ENCODE results near the gene GFOD1.

Gene GFOD1

DNA sequence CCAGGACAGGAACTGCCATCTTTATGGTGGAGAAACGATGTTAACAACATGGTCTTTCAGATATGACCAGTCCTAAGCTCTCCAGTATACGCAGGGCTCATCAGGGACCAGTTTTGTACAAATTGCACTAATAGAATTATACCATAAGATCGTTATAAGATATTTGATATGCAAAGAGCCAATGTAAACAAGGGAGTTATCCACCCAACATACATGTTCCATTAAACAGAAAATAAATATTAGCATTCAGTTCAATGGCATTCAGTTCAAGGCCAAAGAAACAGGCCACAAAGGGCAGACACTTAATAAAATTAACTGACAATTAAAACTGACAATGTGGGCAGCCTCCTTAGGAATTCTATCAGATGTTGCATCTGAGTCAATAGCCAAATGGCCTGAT, 2.6 kb downstream of the GFOD1 start:
- DNase-seq = no peak

DNA sequence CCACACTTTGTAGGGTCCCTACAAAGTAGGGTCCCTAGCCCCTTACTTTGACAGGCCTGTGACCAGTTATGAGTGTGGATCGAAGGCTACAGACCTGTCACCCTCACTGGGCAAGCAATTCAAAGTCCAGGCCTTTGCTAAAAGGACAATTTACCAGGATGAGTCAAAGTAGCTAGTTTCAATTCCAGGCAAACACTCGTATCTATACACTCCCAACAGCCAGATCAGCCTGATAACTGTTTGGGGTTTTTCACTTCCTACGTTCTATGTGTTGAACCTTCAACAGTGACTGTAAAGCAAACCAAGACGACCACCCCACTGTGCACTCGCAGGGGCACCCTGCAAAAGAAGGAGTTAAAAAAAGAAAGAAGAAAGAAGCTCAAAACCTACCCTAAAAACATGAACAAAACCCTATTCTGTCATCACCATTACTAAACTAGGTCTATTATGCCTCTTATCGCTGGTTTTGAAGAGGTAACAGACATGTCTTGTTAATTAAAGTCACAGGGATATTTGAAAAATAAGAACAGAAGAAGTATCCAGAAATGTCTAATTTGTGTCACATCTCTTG, 3.2 kb downstream of the GFOD1 start:
- DNase-seq = no peak

DNA sequence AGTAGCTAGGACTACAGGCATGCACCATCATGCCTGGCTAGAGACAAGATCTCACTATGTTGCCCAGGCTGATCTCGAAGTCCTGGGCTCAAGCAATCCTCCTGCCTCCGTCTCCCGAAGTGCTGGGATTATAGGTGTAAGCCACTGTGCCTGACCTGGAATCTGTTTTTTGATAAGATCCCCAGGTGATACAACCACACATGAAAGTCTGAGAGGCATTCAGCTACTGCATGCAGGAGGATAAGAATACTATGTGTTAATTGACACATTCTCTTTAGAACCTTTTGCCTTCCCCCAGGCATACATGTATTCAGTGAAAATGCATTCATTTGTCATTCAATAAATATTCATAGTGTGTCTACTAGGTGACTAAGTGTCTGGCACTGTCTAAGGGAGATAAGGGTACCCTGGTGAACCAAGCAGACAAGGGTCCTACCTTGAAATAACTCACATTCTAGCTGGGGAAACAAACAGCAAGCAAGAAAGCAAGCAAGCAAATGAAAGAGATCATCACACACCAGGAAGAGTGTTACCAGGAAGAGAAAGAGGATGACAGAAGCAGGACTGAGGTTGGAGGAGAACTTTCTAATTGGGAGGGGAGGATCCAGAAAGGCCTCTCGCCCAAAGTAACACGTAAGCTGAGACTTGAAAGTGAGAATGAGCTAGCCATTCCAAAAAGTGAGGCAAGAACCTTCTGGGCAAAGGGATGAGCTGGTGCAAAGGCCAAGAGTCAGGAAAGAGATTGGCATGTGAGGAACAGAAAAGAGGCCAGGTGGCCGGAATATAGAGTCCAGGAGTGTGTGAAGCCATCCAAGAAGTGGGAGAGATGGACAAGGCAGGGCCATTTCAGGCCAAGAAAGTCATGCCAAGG, 6.5 kb downstream of the GFOD1 start:
- no peak for DNase-seq

DNA sequence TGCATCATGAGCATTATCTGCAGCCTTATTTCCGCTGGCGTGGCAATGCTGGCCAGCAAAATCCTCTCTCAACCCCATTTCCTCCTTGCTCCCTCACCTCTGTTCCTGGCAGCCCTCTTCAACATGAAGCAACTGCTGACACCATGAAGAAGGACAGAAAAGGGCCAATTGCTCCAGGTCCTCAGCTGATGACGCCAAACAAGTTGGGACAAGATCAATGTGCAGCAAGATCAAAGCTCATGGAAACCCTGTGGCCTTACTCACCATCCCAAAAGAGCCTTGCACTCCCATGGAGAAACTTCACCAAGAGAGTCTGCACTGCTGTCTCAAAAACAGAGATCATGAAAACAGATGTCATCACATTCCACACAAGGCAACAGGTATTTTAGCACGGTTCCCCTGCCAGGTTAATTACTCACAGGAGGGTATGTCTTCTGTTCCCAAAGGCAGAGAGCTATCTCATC, 7.4 kb downstream of the GFOD1 start:
- DNase-seq = no peak

DNA sequence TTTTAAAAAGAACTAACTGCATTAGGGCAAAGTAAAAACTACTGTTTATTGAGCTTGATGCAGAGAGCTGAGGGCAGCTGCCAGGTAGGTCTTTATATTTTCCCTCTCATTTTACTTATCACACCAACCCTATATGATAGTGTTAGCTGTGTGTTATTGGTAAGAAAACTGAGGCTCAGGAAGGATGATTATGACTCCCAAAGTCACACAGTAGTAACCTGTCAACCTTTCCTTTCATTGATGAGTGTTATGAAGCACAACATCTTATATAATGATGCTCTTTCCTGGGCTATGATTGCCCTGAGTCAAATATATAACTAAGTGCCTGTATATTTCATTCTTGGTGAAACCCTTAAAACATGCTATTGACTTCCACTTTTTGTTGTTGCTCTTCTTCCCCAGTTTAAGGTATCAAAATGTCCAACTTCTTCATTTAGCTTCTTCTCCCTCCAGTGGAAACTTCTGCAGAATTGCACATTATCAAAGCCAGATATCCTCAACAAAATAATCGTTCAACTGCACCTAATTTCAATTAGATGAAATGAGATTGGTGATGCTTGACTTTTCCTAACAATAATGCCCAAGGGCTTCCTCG, 8.1 kb downstream of the GFOD1 start:
- no peak for DNase-seq

DNA sequence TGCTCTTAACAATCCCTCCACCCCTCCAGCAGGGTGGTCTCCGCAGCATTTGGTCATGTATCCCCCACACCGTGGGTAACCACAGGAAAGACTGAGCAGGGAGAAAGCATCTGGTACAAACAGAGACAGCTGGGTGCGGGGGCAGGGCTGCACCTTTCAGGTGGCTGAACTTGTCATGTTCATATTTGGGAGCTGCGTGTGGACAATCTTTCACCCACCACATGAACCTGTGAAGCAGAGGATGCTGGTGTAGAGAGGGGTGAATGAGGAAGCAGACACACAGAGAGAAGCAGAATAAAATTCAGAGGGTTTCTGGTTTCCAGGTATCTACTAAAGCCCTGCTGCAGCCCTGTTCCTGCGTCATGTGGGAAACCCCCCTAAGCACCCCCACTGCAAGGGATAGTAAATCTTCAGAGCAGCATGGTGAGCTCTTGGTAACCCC, 8.9 kb downstream of the GFOD1 start:
- no peak for DNase-seq

DNA sequence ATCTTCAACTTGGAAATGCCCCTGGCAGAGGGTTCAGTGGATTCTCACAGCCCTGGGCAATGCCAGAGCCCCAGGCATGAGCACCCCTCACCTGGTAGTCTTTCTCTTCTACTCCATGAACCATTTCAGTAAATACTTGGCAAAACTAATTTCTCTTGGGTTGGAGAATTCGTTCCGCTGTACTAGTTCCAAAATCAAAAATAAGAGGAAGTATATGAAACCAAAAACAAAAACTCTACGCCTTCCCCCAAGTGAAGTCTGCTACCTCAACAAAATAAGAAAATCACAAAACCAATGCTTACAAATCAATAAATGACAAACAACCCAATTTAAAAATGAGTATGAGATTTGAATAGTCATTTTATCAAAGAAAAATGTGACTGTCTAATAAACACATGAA, 12.6 kb downstream of the GFOD1 start:
- no peak for DNase-seq

DNA sequence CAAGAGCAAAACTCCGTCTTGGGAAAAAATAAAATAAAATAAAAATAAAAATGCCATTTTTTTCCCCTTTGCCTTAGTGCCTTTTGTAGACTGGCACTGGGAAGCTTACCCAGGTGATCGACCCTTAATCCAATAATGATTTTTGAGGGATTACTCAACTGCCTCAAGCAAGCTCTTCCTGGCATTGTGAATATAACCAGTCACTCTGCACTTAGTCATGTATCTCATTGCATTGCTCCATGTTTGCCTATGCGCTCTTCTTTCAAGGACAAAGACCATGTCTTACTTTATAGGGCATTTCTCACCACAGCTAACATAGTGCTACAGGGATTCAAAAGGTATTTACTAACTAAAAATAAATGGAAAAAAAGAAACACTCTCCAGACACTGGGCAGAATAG, 13.0 kb downstream of the GFOD1 start:
- DNase-seq = no peak

DNA sequence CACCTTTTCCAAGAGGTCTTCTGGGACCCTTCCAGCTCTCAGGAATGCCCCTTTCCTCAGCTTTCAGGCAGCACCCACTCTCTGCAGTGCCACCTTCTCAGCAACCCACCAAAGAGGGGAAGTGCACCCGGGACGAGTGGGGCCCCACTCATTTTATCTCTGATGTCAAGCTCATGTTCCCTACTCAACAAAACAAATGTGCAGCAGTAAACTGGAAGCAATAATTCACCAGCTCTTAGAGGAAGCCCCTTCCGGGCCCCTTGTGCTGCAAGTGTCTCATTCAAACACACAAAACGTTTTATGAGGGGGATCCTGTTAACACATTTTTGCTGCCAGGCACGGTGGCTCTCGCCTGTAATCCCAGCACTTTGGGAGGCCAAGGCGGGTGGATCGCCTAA, 13.6 kb downstream of the GFOD1 start:
- DNase-seq = no peak

DNA sequence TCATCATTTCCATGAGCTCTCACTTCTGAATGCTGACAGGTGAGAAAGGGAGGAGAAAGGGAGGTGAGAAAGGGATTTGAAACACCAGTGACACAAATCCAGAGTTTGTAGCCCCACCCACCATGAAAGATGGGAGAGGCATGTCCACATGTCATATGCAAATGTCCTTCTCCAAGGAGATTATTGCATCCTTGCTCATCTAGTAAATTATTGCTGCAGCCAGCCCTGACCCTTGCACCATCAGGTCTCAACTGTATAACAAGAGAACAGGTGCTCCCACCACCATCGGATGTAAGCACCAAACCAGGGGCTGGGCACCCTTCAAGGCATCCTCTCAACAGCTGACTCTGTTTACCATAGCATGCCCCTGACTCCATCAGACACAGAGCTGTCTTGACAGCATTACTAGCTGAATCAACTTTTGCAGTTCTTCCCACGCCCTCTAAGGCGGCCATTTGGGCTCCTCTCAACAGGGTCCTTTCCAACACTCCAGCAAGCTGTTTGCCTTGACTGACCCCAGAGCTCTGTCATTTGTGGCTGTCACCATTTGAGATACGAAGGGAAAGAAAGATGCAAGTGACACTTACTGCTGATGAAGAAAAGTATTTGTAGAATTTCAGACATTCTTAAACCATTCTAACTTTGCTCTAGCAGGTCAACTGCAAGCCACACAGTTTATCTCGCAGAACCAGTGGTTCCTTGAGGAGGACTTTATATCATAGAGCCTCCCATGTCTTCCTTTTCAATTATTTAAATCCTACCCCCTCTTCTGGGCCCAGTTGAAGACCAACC, 14.2 kb downstream of the GFOD1 start:
- no peak for DNase-seq

DNA sequence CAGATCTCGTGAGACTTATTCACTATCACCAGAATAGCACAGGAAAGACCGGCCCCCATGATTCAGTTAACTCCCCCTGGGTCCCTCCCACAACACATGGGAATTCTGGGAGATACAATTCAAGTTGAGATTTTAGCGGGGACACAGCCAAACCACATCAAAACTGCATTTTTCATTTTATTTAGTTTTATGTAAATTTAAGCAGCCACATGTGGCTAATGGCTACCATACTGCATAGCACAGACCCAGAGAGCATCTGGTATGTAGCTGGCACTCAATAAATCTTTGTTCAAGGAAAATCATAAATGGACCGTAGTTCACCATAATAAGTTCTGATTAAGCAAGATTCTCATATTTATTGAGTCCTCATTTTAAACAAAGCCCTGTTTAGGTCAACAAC, 15.3 kb downstream of the GFOD1 start:
- DNase-seq = no peak

DNA sequence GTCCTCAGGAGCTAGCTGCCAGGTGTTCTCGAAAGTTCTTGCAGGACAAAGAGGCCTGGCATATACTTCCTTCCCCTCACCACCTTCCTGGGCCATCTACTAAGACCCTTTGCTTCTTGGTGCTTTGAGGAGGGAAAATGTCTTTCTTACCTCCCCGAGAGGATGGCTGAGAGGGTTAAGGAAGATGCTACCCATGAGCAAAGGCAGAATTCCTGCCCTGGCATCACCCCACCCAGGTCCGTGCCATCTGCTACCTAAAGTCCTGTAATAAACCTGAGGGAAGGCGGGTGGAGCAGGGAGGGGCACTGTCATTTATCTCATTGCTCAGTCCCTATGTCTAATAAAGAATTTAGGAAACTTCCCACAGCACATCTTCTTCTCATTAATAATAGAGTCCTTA, 16.2 kb downstream of the GFOD1 start:
- no peak for DNase-seq

DNA sequence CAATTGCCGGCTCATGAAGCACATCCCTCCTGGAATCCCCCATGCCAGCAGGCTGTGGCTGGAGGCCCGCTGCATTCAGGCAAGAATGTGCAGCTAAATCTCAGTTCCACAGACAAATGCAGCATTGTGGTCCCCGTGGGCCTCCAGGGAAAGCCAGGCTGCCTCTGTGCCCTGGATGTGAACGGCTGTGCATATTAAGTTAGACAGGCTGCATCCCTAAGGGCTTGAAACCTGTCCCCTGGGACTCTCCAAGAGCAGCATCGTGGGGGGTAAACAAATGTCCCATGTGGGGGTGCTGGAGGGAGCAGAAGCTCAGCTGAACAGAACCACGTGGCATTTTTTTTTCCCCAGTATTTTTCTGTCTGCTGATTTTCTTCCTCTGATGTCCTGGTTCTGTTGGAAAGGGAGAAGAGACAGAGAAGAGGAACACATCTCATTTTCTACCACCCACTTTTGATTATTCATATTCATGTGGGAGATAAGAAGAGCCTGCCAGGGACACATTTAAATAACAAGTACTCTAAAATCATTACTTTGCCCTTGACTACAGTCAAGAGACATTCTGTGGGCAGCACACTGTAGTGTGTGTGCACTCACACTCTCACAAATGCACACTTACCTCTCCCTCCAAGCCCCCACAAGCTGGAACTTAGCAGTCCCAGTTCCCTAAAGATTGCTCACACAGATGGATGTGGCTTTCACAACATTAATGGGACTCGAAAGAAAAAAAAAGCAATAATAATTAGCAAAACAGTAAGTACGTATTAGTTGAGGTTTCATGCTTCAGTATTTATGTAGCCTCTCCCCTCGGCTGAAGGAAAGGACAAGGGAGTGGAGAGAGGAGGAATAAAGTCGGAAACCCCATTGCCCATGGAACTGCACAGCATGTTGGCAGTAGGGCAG, 16.9 kb downstream of the GFOD1 start:
- no peak for DNase-seq

DNA sequence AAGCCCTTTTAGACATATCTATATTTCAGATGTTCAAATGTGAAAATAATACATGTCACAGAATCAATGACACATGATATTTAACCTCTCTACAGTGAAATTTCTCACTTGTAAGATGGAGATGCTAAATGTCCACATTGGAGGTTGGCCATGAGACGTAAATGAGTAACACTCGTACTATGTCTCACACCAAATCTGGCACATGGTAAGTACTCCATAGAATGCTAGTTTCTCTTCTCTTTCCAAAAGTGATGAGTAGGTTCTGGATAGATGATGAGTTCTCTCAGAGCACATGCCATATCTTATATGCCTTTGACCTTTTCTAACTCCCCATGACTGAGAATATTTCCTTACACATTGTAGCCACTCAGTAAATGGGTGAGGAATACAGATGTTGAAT, 17.7 kb downstream of the GFOD1 start:
- no peak for DNase-seq

DNA sequence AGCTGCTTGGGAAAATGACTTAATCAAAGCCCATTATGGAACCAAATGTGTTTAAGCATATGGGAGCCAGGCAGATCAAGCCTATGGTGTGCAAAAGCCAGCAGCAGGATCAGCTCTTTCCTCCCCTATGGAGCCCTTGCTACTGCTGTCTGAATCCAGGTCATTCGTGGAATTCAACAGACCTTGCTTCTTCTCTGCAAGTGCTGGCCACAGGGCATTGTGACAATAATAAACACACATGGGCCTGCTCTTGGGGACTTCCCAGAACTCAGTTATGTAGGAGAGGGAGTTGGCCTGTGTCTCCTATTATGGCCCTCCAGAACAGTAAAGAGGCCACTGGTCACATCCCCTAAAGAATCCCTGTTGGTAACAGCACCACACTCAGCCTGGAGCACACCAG, 18.6 kb downstream of the GFOD1 start:
- DNase-seq = no peak

DNA sequence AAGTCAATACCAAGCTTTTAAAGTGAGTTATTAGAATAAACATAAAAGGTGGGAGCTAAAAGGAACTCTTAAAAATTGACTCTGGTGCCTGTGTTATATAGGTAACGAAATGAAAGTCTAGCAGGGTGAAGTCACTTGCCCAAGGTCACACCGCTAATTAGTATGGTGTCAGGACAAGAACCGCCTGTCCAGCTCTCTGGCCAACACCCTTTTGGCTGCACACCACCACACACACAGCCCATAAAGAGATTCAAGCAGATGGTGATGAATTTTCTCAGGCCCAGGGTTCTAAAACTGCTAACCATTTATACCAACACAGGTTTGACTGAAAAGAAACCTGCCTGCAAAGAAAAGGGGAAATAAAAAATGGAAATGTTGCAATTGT, 20.2 kb downstream of the GFOD1 start:
- no peak for DNase-seq

DNA sequence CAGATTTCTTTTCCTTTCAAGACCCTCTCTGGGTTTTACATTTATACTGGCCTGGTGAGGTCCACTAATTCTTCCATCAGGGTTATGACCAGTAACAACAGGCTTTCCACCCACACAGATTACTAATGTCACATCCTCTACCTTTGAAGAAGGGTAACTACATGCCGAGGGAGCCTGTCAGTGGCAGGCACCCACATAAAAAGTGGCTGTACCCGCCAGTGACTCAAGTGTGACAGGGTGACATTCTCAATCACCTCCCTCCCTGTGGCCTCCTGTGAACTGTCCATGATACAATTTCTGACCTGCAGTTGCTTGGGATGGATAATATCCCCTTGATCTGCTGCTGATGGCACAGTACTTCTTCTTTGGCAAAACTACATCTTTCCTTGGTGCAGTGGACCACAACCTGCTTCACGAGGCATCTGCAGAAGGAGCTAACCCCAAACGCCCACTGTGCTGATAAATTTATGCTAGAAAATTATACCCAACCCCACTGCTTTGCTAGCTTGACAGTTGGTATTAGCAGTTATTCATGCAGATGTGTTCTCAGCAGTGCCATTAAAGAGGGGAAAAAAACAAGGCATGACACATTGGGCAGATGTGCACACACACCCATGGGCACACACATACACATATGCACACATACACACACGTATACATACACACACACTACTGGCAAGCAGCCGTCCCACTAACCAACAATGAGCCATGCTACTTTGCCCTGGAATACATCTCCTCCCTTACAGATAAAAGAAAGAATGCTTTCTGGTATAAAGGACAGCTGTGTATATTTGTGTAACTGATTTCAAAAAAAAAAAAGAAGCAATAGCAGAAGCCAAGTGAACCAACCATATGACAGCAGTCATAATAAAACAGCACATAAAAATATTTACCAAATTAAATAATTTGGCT, 20.8 kb downstream of the GFOD1 start:
- no peak for DNase-seq

DNA sequence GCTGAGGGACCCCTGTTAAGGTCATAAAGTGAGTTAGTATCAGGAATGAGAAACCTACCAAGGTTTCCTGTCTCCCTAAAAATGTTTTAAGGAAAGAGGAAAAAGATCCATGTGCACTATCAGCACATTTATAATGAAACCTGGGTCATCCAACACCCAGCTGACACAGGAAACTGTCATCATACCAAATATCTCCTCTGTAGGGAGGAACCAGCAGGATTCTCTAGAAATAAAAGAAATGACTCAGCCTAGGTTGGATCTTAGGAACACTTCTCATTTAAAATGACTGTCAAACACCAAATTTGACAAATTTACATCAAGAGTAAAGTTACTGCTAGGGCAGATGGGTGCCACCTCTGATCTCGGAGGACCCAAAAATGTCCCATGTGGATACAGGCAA, 21.7 kb downstream of the GFOD1 start:
- no peak for DNase-seq

DNA sequence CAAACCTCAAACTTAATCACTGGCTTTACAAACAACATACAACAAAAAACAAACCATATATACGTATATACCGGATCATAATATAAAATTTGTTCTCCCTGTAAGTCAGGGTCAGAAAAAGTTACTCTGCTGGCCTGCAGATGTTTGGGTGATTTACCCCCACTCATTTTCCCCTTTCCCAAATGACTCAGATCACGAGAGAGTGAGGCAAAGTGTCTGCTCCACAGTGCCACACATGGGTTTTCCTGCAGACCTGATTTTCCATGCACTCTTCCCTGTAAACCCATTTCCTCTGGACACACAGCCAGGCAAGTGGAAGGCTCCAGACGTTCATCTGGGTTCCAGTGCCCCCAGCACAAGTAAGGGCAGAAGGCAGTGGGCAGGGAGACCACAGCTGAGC, 23.5 kb downstream of the GFOD1 start:
- DNase-seq = no peak

DNA sequence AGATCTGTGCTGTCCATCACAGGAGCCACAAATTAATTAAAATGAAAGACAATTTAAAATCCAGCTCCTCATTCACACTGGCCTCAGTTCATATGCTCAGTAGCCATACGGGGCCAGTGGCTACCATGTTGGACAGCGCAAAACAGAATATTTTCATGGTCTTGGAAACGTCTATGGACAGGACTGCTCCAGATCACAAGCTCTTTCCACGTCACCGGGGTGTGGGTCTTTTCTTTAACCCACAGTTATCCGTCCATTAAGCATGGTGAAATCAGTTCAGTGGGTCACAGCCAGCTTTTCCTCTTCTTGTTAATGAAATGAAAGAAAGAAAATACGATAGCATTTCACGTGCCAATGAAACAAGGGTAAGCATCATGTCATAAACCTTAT, 24.1 kb downstream of the GFOD1 start:
- no peak for DNase-seq

All from CD4-positive, alpha-beta T cell treated with Interleukin-15 for 1 hour (primary cell).